Body of pancreas (tissue), 4 donors: Measurements from ENCODE around the gene SETMAR.

Source experiments
- POLR2A ChIP-seq, 3 donors: fragments of 450-650 bp; IDR thresholded peaks; one replicate each; pipeline ENCODE4 v1.6.1; 2016; ENCODE audit warnings: antibody characterized with exemption in 3 of 3, mild to moderate bottlenecking in 2 of 3
- TF ChIP-seq, protein P1 (sequence below), 7 experiments: fragments of 450-650 bp in 4 of 7; fragments of 200-600 bp in 3 of 7; sonication (generic) in 3 of 7; IDR thresholded peaks; one replicate each; pipeline ENCODE4 v1.5.1; 2016 to 2019; ENCODE audit warnings: antibody characterized with exemption in 7 of 7

DNA sequence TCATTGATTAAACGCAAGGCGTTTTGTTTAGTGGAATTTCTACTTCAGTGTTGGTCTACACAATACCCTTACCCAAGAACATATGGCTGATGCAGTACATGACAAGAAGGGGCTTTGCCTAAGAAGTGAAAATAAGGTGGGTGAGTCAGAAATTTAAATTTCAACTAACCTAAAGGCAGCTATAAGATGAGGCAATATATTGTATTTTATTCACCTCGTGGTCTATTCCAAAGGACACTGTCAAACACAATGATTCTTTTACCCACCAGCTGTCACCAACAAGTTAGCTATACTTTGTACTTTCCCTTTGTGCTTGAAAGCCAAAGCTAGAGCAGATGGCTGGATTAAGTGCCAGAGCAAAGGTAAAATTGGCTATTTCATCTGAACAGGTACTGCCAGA, 10.9 kb upstream of the SETMAR start:
- TF ChIP-seq, protein P1, sequence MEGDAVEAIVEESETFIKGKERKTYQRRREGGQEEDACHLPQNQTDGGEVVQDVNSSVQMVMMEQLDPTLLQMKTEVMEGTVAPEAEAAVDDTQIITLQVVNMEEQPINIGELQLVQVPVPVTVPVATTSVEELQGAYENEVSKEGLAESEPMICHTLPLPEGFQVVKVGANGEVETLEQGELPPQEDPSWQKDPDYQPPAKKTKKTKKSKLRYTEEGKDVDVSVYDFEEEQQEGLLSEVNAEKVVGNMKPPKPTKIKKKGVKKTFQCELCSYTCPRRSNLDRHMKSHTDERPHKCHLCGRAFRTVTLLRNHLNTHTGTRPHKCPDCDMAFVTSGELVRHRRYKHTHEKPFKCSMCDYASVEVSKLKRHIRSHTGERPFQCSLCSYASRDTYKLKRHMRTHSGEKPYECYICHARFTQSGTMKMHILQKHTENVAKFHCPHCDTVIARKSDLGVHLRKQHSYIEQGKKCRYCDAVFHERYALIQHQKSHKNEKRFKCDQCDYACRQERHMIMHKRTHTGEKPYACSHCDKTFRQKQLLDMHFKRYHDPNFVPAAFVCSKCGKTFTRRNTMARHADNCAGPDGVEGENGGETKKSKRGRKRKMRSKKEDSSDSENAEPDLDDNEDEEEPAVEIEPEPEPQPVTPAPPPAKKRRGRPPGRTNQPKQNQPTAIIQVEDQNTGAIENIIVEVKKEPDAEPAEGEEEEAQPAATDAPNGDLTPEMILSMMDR (IDR thresholded peaks at IDR 0.05) = no peak
- TF ChIP-seq POLR2A (IDR thresholded peaks at IDR 0.05) = no peak
